ENCODE data around the gene ABCF1.

ABCF1 gene

DNA sequence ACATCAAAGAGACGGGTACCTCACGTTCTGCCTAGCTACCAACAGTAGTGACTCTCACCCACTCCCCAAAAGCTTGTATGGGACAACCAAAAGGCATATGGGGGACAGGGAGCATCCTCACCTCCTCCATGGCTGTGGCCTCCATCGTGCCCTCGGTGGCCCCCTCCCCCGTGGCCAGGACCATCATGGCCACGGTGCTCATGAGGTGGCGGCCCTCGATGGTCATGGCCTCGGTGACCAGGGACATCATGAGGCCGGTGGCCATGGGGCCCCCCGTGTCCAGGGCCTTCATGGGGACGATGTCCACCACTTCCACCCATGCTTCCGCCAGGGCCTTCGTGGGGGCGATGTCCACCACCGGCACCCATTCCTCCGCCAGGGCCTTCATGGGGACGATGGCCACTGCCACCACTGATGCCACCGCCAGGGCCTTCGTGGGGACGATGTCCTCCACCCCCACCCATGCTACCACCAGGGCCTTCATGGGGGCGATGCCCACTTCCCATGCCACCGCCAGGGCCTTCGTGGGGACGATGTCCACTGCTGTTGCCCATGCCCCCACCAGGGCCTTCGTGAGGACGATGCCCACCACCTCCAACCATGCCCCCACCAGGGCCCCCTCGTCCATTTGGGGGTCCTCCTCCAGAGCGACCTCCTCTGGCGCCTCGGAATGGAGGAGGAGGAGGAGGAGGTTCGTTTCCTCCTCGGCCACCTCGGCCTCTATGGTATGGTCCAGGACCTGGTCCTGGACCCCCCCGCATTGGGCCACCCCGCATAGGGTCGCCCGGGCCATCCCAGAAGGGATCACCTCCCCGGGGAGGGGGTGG is 30.8 kb downstream of the ABCF1 start:
- DNase-seq (ENCODE audit: low spot score), result no peak

DNA sequence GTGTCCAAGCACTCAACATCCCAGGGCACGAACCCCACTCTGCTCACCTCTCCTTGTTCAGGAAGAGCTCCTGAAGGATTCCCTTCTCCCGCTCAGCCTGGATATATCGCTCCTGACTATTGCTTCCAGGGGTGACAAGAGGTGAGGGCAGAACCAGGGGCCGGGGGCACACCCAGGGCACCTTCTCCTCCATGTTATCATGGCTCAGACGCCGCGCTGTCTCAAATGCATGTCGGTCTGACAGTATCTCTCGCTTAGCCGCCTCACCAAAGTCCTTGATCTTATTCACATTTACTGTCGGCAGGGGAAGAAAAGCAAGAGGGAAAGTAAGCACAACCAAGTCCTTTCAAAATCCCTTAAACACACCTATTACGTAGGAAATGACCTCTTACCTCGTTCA is 32.7 kb downstream of the ABCF1 start:
- DNase-seq (ENCODE audit: low spot score), result no peak

DNA sequence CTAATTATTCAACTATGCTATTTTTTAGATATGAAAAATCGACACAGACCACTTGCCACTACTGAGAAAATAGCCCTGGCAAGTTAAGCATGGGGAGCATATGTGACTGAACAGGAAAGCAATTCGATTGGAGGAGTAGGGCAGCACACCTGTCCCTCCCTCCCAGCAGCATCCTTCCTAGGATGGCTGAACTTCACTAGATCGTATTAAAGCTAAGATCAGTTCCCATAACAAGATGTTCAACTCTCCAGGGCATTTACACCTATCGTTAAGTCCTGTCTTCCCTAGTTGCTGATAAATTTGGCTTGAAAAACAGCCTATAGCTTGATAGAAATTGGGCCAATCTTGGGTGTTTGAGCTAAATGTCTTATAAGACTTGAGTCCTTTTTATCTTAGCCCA is 38.8 kb downstream of the ABCF1 start:
- no peak for DNase-seq (ENCODE audit: low spot score)

DNA sequence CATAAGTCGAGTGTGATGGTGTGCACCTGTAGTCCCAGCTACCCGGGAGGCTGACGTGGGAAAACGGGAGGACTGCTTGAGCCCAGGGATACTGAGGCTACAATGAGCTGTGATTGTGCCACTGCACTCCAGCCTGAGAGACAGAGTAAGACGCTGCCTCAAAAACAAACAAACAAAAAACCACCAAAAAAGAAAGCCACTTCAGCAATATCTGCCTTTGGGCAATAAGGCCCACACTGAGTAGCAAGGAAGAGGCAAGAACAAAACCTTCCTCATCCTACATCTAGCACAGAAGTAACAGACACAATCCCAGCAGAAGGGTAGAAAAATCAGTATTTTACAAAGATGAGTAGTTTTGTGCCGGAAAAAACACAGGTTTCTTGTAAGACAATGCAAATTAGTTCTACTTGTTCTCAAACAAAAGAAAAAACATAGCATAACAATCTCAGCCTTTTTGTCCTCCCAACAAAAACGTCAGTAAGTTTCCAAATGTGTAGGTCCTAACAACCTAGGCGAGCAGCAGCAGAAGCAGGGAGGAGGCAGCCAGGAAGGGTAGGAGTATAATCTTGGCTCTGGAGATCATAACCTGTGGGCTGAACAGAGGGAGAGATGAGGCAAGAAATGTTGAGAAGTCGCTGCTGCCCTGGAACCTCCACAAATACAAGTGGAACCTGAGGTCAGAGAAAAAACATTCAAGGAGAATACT is 40.1 kb downstream of the ABCF1 start:
- no peak for DNase-seq (ENCODE audit: low spot score)

DNA sequence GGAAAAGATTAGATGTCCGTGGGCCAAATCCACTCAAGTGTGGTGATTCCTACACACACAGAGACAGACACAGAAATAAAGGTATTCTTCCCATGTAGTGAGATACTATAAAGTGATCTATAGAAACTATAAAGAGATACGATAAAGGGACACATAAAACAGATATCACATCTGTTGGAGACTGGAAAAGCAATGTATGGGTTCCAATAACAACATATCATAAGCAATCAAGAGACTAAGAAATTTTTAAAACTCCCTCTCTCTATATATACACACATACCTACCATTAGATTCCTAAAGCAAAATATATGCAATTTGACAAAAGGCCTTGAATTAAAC is 40.6 kb downstream of the ABCF1 start:
- DNase-seq (ENCODE audit: low spot score), result no peak

DNA sequence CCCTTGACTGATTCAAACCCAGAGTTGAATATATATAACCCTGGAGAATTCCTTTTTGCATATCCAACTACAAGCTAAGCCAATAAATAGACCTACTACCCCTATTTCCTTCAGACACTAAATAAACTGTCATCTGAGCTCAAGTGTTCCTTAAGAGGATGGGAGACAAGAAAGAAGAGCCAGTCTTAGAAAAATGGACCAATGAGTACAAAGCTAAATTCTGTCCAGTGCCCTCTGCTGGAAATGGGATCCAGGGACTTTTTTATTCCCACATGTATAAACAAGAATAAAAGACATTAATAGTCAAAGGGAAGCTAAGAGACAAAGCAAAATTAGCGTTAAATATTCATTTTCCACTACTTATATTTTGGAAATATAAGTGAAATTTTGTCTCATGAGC is 41.0 kb downstream of the ABCF1 start:
- DNase-seq (ENCODE audit: low spot score), result no peak

DNA sequence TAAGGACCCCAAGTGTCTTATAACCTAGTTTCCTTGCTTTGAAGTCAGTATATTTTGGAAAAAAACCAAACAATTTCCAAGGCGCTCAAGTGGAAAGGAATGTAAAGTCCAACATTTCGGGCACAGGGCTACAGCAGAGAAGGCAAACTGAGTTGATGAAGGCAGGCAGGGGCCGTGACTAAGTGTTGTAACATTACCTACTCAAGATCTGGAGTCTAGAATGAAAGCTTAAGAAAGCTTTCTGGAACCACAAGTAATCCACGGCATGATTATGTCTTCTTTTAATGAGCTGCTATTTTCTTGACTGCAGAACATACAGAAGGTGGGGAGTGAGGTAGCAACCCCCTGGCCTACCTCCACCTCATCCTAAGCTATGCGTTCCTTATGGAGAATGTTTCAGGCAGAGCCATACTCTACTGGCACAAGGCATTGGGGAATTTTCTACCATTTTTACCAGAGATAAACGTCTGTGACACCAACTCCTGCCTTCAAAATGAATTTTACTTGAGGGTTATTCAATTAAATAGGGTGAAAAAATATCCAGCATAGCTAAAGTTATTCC is 41.5 kb downstream of the ABCF1 start:
- no peak for DNase-seq (ENCODE audit: low spot score)

DNA sequence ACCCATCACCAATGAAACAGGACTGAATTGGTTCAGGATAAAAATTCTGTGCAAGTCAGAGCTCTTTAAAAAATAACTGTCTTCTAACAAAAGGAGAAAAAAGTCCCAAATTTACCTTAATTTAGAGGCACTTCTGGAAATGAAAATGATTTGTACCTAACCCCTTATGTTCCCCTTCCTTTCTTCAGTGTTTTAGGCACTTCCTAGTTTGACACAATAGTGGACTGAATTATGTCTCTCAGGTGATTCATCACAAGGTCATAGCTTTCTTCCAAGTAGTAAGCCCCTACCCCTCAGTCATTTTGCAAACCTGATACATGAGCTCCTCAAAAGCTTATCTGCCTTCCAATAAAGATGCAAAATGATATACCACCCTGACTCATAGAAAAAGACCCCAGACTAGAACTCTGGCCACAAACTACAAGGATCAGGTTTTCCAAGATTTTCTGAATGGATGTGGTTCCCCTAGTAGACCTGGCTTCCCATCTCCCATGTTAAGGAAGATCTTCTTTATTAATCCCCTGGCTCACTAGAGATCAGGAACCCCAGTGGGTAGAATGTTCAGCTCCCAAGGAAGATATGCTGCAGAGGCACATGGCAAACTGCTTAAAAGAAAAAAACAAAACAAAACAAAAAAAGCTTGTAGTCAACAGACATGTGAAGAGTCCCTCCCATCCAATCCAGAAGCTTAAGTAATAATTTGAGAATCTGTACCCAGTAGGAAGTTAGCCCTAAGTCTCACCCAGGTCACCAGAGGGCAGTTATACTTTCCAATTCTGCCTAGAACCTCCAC is 42.2 kb downstream of the ABCF1 start:
- DNase-seq (ENCODE audit: low spot score), result no peak

DNA sequence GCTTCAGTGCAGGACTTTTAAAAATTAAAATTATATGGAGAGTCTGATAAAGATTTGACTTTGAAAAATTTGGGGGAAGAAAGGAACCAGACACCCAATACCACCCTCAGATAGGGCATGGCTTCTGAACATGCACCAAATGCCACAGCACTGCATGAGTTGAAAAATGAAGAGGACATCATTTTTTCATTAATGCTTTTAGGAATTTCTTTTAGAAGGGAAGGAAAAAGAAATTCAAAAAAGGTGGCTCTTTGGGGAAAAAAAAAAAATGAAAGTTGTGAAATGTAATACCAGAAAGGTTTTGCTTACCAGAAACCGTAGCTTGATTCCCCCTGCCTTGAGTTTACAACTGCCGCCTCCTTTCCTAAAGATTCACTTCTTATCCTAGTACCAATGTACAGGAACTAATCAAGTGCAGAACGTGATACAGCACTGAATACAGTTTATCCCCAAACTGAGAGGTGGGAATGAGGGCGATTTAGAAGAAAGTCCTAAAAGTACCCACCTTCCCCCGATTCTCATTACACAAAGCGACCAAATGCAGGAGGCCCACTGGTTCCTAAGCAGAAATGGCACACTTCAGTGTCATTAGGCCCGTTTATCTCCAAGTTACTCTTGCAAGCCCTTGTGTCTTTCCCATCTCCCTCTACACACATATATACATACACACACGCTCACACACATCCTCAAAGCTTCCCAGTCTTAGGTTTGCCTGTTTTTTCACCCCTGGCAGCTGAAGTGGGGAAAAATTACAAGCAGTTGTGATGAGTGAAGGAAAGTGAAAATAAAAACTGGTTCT is 43.0 kb downstream of the ABCF1 start:
- DNase-seq (ENCODE audit: low spot score), result no peak

DNA sequence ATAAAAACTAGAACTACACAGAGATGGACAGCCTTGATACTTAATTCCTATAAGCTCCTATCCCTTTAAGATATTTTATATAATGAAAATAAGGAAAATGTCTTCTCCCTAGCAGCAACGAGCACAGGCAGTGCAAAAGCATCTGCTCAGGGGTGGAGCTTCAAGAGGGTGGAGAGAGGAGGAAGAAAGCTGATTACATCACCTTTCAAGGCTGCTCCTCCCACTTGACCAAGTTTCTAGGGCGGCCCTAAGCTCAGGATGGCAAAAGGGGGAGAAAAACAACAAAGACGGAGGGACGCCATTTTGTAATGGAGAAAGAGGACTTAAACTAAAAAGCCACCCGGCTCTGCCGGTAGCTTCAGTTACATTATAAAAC is 43.6 kb downstream of the ABCF1 start:
- peak; percentile 91 for DNase-seq (ENCODE audit: low spot score)

DNA sequence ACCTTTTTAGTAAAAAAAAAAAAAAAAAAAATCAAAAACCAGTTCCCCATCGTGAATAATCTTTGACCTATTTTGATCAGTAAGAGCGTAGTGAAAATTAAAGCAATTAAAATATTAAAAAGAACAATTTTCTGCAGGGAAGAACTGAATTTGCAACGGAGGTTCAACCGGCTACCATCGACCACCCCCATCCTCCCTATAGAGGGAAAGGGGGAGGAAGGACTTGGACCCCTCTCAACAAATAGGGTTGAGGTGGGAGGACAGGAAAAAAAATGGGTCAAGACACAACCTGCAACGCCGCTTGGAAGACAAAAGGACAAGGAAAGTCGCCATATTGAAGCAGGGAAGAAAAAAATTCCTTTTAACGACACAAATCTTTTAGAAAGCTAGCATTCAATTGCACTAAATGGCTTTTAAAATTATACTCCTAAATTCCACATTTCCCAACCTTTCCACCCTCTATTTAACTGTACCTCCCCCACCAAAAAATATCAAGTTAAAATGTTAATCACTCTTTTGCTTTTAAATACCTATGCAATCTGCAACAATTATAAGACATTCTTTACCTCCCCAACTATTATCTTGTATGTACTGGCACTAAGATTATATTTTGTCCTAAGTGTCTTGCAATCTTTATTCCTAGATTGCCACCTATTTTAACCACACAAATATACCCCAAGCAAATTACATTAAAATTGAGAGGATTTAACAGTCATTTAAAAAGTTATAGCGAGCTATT is 44.1 kb downstream of the ABCF1 start:
- no peak for DNase-seq (ENCODE audit: low spot score)

DNA sequence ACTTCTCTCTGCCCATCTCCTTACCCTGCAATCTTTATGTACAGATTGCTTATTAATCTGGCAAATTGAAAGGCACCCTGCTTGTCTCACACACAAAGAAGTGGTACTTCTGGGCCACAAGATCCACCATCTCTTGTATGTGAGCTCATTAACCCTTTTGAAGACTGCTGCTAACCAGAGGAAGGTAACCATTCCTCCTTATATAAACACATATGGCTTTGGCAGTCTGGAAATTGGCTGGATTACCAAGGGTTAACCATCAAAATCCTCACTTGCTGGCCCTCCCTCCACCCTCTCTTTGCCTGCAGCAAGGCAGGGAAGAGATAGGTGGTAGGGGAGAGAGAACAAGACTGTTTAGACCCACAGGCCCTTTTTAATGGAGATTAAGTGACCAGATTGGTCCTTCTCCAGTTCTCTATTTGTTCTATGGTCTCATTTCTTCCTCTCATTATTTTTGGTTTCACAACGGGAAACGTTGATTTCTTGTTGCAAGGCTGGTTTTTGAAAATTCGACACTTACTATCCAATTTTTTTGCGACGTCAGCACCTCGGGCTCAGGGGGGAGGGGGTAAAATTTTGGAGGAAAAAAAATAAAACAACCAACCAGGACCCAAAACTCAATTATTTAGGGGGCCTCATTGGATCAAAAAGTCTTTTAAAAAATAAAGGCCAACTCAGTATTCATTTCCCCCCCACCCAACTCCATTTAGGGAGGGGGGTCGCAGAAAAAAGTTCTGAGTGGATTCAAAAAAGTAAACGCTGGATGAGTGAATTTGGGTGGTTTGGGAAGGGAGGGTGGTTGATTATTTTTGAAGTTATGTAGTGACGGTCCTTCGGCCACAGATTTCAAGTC is 44.9 kb downstream of the ABCF1 start:
- no peak for DNase-seq (ENCODE audit: low spot score)

DNA sequence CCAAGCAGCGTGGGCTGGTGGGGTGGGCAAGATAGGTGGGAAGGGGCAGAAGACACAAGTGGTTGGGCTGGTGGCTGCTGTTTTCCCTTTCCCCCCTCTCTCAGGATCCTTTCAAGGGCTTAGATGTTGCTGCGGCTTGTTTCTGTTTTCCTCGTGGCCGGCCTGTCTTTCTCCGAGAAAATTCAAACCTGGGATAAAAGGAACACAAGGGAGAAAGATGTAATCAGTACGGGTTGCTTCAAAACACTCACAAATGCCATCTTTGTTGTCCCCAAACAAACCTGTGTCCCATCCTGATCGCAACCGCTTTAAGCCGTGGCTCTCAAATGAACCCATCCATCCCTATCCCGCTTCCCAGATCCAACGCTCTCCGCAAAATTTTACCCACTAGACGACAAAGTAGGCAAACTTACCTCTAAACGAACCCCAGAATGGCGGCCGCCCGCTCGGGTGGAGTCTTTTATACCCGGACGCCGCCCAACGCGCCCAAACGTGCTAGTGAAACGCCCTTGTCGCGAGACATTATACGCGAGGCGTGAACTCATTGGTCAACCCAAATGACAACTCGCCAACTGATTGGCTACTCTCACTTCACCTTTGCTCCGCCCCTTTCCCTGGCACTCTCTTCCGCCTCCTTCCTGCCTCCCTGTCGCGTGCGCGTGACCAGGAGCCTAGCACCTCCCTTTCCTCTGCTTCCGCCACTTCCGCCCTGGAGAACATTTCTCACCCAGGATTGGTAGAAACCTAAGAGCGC is 45.7 kb downstream of the ABCF1 start, which contains the start of gene PPP1R10:
Gene PPP1R10 (minus strand): TSS at position 433 of the 754 bp plus-strand sequence. CDS start 7,299 bp downstream, outside the sequence.
- DNase-seq (ENCODE audit: low spot score), result peak; percentile 95

DNA sequence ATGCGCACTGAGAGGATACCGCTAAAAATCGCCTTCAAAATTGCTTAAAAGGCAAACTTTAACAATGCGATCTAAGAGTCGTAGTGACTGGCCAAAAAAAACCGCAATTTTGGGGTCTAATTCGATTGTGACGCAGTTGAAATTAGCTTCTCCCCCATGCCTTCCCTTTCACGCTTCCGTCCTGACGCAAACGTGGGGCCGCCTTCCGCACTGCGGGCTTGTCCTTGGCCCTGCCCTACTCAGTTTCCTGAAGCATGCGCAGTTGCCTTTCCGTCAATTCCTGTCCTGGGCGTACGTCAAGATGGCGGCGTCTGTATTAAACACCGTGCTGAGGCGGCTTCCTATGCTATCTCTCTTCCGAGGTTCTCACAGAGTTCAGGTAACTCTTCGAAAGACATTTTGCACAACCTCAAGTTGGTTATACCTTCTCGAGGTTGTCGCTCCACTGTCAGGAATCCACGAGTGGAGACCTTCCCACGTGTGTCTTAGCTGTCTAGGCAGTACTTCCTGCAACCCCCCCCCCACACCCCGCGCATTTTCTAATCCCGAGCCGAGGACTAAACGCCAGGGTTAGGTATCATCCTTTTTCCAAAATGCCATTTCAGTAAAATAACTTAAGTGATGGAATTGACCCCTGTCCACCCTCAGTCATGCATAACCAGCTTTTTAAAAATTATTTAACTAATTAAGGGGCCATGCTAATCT is 46.5 kb downstream of the ABCF1 start, which contains the start of gene MRPS18B:
Gene MRPS18B (plus strand): TSS at position 276 of the 705 bp plus-strand sequence. CDS start 26 bp downstream, at position 302.
- DNase-seq (ENCODE audit: low spot score), result peak; percentile 96

DNA sequence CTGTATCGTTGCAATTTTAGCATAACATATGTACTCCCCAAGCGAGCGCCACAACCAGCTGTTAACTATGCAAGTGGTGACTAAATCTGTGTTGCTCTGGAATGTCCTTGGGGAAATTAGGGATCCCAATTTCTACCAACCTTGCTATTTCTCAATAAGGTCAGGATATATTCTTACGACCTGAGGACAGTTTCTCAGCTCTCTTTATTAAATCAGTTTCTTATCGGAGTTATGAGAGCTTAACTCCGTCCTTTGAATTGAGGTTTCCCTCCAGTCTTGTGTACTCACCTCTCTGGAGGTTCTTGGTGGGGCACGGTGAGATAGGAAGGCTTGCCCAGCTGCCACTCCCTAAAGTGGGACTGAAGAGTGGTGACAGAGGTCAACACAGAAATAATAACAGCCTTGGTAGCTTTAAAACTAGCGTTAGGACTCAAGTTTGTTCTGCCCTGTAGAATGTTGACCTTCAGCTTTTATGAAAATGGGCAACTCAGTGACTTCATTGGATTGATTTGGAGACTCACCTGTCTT is 47.1 kb downstream of the ABCF1 start:
- no peak for DNase-seq (ENCODE audit: low spot score)

DNA sequence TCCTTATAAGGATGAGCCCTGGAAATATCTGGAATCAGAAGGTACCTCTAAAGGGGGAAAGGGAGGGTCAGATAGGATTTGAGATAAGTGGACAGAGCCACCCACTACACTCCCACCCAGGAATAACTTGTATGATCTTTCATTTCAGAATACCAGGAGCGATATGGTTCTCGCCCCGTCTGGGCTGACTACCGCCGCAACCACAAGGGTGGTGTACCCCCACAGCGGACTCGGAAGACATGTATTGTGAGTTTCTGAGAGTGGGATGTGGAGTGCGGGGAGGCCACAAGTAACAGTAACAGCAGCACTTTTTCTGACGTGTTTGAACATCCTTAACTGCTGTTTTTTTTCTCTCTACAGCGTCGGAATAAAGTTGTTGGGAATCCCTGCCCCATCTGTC is 48.3 kb downstream of the ABCF1 start:
- DNase-seq (ENCODE audit: low spot score), result no peak

DNA sequence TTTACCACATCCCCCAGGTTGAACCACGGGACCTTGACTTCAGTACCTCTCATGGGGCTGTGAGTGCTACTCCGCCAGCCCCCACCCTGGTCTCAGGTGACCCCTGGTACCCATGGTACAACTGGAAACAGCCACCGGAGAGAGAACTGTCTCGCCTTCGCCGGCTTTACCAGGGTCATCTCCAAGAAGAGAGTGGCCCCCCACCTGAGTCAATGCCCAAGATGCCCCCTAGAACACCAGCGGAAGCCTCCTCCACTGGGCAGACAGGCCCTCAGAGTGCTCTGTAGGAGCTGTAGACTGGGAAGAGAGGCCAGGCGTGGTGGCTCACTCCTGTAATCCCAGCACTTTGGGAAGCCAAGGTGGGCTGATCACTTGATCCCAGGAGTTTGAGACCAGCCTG is 54.3 kb downstream of the ABCF1 start:
- no peak for DNase-seq (ENCODE audit: low spot score)
